NCI-H2227 (cell line): Measurements from ENCODE around the gene IL13RA2.

ENCODE experiments used
- DNase-seq: peaks from one replicate; lab custom pipeline; 2025; ENCODE audit not compliant: unreplicated experiment; lab: John Stamatoyannopoulos, UW

The IL13RA2 gene

GRCh38 chrX:114997779-114998178, 19.6 kb downstream of the IL13RA2 start:
- no peak for DNase-seq

GRCh38 chrX:114985967-114986592, 31.3 kb downstream of the IL13RA2 start:
- DNase-seq = no peak

- DNase-seq = no peak
These were observed 41.1 kb downstream of the IL13RA2 start for GRCh38 chrX:114976292-114976691.

- no peak for DNase-seq
These were observed 44.4 kb downstream of the IL13RA2 start for GRCh38 chrX:114973013-114973412.

GRCh38 chrX:114970806-114971205, 46.6 kb downstream of the IL13RA2 start:
- no peak for DNase-seq

GRCh38 chrX:114964374-114964773, 53.0 kb downstream of the IL13RA2 start:
- no peak for DNase-seq

- no peak for DNase-seq
These were observed 55.2 kb downstream of the IL13RA2 start for GRCh38 chrX:114962209-114962608.

- no peak for DNase-seq
These were observed 57.7 kb downstream of the IL13RA2 start for GRCh38 chrX:114959729-114960128.
